ENCODE results near the gene IL17D. TPM values are rescaled to one million over a fixed set of nuclear protein-coding genes. Genes with fewer than 3 reads are reported as not detected.

IL17D gene
- total RNA-seq, 4 donors from 2014 or later, result 0.35 to 3.2 TPM; not detected in 2

- Histone ChIP-seq H3K4me1 (peaks cover 6 to 30% (median 13%) of the 10 kb centered on the region in 3 donors), H3K9me3 (no peaks in the 10 kb centered on the region), H3K4me3 (no peak overlapping the region), H3K36me3 (no peaks in the 10 kb centered on the region), H3K27ac (peak overlapping the region in 1 of 4 donors; percentile 36), H3K27me3 (peaks cover 0 to 3% (median 0%) of the 10 kb centered on the region in 4 donors)
- intact Hi-C loops (cut with DNase I), result loop anchor here (10.0 kb wide), 1 partner anchor 213 kb away; no protein-coding TSS in a partner anchor
- DNase-seq, result no peak
- 50 to 61% methylated on average over 2 of the region's 2 CpGs for WGBS, 2 donors
- no peak for TF ChIP-seq CTCF (IDR thresholded peaks at IDR 0.05)
Measured at GRCh38 chr13:20708216-20708615, 4.7 kb downstream of the IL17D start.

GRCh38 chr13:20709369-20709768, 5.9 kb downstream of the IL17D start:
- intact Hi-C loops (cut with DNase I), result loop anchor here (10.0 kb wide), 1 partner anchor 215 kb away; no protein-coding TSS in a partner anchor
- no peak overlapping the region for H3K4me3 ChIP-seq
- no peak for DNase-seq
- H3K27ac ChIP-seq, result peak overlapping the region in 2 of 4 donors; percentile 27 to 60
- H3K9me3 ChIP-seq, result no peaks in the 10 kb centered on the region
- H3K4me1 ChIP-seq, result peaks cover 8 to 38% (median 22%) of the 10 kb centered on the region in 3 donors
- H3K36me3 ChIP-seq, result no peaks in the 10 kb centered on the region
- H3K27me3 ChIP-seq, result peaks cover 0 to 3% (median 0%) of the 10 kb centered on the region in 4 donors
- TF ChIP-seq CTCF (IDR thresholded peaks at IDR 0.05), result no peak
- WGBS, 2 donors, result 69 to 75% methylated on average over 8 of the region's 8 CpGs

GRCh38 chr13:20709782-20710181, 6.3 kb downstream of the IL17D start:
- peaks cover 0 to 7% (median 0%) of the 10 kb centered on the region in 4 donors for H3K27me3 ChIP-seq
- 41 to 43% methylated on average over 4 of the region's 4 CpGs for WGBS, 2 donors
- intact Hi-C loops (cut with DNase I), result loop anchor here (10.0 kb wide), 3 partner anchors 125 to 215 kb away; no protein-coding TSS in a partner anchor
- no peak for TF ChIP-seq POLR2A (IDR thresholded peaks at IDR 0.05)
- TF ChIP-seq CTCF (IDR thresholded peaks at IDR 0.05), result no peak
- H3K4me1 ChIP-seq, result peaks cover 8 to 38% (median 26%) of the 10 kb centered on the region in 3 donors
- no peaks in the 10 kb centered on the region for H3K36me3 ChIP-seq
- H3K4me3 ChIP-seq, result no peak overlapping the region
- H3K9me3 ChIP-seq, result no peaks in the 10 kb centered on the region
- H3K27ac ChIP-seq, result peak overlapping the region in 2 of 4 donors; percentile 27 to 60
- no peak for DNase-seq

- DNase-seq, result no peak
- no peak overlapping the region for H3K4me3 ChIP-seq
- intact Hi-C loops (cut with DNase I), result loop anchor here (10.0 kb wide), 2 partner anchors 123 to 213 kb away; no protein-coding TSS in a partner anchor
- H3K36me3 ChIP-seq, result no peaks in the 10 kb centered on the region
- peaks cover 0 to 14% (median 0%) of the 10 kb centered on the region in 4 donors for H3K27me3 ChIP-seq
- WGBS, 2 donors, result 86 to 93% methylated on average over 12 of the region's 13 CpGs
- H3K4me1 ChIP-seq, result peaks cover 8 to 39% (median 27%) of the 10 kb centered on the region in 3 donors
- no peaks in the 10 kb centered on the region for H3K9me3 ChIP-seq
- no peak overlapping the region for H3K27ac ChIP-seq
- TF ChIP-seq POLR2A (IDR thresholded peaks at IDR 0.05) (no peak), CTCF (IDR thresholded peaks at IDR 0.05) (no peak)
Measured at GRCh38 chr13:20711301-20712044, 8.0 kb downstream of the IL17D start.

- H3K9me3 ChIP-seq, result no peaks in the 10 kb centered on the region
- peaks cover 8 to 39% (median 27%) of the 10 kb centered on the region in 3 donors for H3K4me1 ChIP-seq
- no peak for DNase-seq
- intact Hi-C loops (cut with DNase I), result loop anchor here (10.0 kb wide), 2 partner anchors 122 to 212 kb away; no protein-coding TSS in a partner anchor
- H3K27me3 ChIP-seq, result peaks cover 0 to 21% (median 0%) of the 10 kb centered on the region in 4 donors
- H3K4me3 ChIP-seq, result peak overlapping the region in 3 of 4 donors; percentile 11 to 40 (median 29)
- WGBS, 2 donors, result 16 to 43% methylated on average over 8 to 11 of the region's 11 CpGs
- H3K27ac ChIP-seq, result peak overlapping the region in 3 of 4 donors; percentile 43 to 81 (median 49)
- H3K36me3 ChIP-seq, result no peaks in the 10 kb centered on the region
- TF ChIP-seq CTCF (IDR thresholded peaks at IDR 0.05) (no peak), POLR2A (IDR thresholded peaks at IDR 0.05) (no peak)
Measured at GRCh38 chr13:20713014-20713376, 9.5 kb downstream of the IL17D start.
